IPS-NIHi7 (cell line): ENCODE measurements around the gene WAS.
"Not testable (repeated sequence)": the region's sequence is repeated elsewhere in the genome, so short reads cannot be mapped to it uniquely, and the experiment has no call there.

Experiments used
- DNase-seq: peaks from one replicate; pipeline ENCODE4 v3.0.0; 2012; ENCODE audit warnings: mixed read lengths; ENCODE audit errors: extremely low spot score

Gene WAS

DNA sequence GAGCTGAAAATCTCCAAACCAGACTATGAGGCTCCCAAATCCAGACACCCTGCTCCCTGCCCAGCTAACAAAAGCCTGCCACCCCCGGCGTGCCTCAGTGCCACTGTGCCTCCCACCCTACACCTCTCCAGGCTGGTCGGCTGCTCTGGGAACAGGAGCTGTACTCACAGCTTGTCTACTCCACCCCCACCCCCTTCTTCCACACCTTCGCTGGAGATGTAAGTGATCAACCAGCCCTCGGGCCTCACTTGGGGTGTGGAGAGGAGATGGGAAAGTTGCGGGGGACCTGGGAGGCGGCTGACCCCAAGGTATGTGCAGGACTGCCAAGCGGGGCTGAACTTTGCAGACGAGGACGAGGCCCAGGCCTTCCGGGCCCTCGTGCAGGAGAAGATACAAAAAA lies 1.8 kb downstream of the WAS start:
- DNase-seq: no peak

DNA sequence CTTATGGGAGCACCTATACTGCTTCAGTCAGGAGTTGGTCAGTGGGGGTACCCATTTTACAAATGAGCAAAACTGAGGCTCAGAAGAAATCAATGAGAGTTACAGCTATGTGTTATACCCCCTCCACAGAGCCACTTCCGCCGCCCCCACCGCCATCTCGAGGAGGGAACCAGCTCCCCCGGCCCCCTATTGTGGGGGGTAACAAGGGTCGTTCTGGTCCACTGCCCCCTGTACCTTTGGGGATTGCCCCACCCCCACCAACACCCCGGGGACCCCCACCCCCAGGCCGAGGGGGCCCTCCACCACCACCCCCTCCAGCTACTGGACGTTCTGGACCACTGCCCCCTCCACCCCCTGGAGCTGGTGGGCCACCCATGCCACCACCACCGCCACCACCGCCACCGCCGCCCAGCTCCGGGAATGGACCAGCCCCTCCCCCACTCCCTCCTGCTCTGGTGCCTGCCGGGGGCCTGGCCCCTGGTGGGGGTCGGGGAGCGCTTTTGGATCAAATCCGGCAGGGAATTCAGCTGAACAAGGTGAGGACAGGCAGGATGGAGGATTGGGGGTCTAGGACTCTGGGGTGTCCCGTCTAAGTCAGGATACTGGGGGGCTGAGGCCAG lies 5.0 kb downstream of the WAS start:
- DNase-seq: no peak

DNA sequence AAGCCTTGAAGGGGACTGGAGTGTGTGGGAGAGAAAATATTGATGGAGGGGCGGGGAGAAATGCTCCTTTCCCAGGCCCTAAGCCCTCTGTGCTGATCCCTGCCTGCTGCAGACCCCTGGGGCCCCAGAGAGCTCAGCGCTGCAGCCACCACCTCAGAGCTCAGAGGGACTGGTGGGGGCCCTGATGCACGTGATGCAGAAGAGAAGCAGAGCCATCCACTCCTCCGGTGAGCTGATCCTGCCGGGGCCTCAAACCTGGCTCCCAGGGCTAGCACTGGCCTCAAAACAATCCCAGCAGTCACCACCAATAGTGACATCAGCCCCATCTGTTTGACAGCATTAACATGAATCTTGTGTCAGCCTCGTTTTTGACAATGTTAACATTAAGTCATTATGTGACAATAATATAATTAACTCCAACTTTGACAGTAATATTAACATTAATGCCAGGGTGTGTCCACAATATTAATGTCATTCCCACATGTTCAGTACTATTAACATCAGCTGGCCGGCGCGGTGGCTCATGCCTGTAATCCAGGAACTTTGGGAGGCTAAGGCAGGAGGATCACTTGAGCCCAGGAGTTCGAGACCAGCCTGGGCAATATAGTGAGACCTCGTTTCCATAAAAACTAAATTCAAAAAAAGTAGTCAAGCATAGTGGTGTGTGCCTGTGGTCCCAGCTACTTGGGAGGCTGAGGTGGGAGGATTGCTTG lies 5.8 kb downstream of the WAS start:
- no peak for DNase-seq

- DNase-seq: not testable (repeated sequence)
These were observed 8.1 kb downstream of the WAS start for GRCh38 chrX:48691746-48692145.

DNA sequence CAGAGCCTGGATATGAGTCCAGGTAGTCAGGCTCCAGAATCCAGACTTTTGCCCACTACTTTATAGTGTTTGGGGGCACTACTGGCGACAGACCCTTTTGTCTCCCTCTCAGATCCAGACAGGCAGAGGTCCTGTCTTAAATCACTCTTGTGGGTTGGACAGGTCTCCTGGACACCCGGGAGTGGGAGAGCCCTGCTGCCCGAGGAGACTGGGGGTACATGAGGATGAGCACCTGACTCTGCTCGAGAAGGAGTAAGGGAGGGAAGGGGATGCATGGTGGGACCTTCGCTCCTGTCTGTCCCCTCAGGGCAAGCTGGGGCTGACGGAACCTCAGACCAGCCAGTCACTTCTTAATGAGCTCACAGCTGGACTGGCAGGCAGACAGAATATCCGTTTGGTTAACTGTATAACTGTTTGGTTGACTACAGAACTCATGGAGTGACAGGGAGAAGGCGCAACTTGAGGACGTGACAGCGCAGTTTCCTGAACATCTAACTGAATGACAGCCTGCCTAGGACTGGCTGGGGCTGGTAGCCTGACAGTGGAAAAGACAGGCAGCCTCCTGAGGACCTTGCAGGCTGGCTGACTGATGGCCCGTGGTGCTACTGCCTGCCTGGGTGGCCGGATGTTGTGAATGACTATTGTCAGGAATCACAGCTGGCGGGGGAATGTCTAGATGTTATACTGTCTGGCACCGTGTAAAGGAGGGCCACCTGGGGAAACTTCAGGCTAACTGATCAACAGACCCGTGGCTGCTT lies 11.4 kb downstream of the WAS start:
- no peak for DNase-seq

DNA sequence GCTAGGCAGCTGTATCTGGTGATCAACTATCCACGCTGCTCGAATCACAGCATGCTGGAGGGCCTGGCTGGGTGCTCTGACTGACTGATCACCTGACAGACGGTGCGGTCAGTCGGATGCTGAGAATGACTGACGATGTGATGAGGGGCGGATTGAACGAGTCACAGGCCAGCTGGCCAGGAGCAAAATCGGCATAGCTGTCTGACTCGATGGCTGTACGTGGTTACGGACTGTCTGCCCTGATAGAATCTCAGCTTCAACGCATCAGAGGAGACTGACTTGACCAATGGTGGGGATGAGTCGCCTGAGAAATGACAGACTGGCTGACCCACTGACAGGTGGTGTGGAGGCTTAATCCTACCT lies 11.9 kb downstream of the WAS start:
- no peak for DNase-seq

- DNase-seq: no peak
These were observed 12.3 kb downstream of the WAS start for GRCh38 chrX:48695925-48696300.

DNA sequence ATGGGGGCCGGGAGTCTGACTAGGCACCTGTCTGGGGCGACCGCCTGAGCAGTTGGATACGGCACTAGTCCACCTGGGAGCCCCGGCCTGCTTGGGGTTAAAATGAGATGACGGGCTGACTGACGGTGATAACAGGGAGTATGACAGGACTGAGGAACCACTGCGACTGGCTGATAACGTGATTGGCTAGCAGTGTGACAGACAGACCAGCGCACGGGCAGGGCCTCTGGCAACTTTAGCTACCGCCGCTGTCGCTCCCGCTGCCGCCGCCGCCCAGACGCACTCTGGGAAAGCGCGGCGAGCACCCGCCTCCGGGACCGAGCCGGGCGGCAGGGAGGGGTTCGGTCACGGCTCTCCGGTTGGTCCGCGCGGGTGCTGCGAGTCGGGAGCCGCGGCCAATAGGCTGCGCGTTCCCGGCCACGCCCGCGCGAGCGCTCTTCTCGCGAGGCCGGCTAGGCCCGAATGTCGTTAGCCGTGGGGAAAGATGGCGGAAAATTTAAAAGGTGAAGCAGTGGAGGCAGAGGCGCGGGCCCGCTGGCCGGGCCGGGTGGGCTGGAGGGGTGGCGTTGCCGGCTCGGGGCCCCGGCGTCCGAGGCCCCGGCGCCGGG lies 12.8 kb downstream of the WAS start, which contains the start of gene SUV39H1:
Gene SUV39H1 (plus strand): TSS at position 434 of the 608 bp plus-strand sequence. CDS start 51 bp downstream, at position 485.
- peak; percentile 88 for DNase-seq

DNA sequence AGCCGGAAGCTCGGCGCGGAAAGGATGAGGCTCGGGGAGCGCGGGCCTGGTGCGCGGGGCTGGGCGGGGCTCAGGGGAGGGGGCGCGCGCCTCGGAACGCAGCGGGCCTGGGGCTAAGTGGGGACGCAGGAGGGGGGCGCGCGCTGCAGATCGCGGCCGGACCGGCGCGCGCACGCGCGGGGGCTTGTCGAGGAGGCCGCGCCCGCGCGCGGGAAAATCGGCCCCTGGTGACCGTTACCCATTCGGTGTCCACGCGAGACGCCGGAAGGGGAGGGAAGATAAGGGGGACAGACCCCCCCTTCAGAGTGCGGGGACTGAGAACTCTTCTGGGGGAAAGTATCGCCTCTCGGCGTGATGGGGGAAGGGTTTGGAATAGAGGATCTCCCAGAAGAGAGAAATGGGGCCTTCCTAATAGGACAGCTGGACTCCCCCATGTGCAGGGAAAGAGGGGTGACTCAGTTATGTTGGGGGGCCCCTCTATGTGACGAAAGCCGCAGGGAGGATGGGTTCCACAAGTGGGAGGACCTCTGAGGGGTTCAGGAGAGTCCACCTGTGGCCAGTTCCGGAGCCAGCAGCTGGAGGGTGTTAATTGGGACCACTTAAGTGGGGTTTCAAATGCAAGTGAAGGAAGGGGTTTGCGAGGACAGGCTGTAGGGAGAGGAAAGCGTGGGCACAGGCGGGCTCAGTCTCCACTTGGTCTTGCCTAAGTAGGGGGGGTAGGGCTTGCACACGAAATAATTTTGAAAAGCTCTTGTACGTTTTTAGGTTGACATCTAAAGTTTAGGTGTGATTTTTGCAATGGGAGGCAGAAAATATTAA lies 13.5 kb downstream of the WAS start:
- peak; percentile 56 for DNase-seq

- DNase-seq: no peak
These were observed 14.7 kb downstream of the WAS start for GRCh38 chrX:48698306-48698705.

GRCh38 chrX:48700246-48700645 lies 16.6 kb downstream of the WAS start:
- DNase-seq: no peak

DNA sequence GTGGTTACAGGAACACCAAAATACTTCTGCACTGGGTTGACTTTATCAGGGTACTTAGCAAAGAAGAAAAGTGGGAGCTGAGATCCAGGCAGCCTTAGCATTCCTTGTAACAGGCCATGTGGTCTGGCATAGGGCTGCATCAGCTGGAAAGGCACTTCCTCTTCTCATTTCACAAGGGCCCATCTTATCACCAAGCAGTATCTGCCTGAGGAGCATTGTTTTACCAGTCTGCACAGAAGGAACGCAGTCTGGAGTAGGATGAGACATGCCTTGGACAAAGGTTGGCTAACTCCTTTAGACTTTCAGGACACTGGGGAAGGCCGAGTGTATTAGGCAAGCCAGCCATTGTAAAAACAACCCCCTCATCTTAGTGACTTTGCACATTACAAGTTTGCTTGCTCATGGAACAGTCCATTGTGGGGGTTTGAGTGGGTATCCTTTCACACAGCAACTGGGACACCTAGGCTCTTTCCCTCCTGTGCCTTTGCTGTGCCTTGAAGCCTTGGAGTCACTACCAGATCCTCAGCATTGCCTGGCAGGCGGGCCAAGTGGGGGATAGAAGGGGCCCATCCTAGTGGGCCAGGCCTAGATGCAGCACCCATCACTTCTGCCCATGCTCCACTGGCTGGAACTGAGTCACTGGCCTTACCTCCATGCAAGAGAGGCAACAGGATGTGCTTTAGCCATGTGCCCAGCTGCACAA lies 17.5 kb downstream of the WAS start:
- no peak for DNase-seq

GRCh38 chrX:48702032-48702431 lies 18.4 kb downstream of the WAS start:
- no peak for DNase-seq

- no peak for DNase-seq
These were observed 19.1 kb downstream of the WAS start for GRCh38 chrX:48702716-48703115.

DNA sequence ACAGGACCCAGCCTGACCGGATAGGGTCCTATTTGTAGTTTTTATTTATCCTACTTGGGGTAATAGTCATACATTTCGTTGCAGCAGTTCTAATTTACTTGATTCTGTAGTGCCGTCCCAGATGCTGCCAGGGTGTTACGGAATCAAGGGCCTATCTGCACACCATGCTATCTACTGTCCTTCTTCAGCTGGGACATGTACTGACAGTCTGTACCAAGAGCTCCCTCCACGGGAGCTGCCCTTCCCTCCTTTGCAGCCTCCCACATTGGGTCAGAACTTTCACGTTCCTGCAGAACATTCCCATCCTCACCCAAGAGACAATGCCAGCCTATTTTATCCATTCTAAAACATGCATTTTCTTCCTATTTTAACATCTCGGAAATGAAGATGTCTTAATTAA lies 19.6 kb downstream of the WAS start:
- DNase-seq: no peak

GRCh38 chrX:48703642-48704481 lies 20.3 kb downstream of the WAS start:
- no peak for DNase-seq

DNA sequence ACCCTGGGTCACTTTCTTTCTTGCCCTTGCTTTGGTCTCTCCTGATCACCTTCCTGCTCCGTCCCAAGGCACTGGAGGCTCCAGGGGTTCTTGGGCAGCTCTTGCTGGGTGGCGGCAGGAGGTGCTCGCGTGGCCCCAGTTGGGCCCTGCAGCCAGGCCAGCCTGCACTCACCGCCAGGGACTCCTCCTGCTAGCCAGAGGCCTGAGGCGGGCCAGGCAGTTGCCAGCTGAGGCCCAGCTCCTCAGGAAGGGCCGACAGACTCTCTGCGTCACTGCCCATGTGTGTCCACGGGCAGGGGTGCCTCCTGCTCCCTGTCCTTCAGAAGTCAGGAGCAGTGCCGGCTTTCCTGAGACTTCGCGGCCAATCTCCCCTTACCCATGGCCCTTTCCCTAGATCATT lies 22.3 kb downstream of the WAS start:
- no peak for DNase-seq

DNA sequence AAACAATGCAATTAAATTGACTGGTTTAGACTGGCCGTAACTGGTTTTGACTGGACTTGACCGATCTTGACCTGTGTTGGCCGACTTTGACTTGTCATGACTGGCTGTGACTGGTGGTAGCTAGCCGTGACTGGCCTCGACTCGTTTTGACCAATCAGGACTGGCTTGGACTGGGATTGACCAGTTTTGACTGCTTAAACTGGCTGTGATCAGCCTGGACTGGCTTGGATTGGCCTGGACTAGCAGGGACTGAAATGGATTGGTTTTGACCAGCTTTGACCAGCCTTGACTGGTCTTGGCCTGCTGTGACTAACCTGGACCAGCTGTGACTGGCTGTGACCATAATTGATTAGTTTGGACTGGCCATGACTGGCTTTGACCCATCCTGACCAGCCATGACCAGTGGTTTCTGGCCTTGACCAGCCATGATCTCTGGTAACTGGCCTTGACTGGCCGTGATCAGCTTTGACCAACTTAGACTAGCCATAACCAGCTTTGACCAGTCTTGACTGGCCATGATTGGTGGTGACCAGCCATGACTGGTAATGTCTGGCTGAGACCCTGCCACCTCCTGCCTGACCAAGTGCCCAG lies 26.0 kb downstream of the WAS start:
- DNase-seq: no peak

DNA sequence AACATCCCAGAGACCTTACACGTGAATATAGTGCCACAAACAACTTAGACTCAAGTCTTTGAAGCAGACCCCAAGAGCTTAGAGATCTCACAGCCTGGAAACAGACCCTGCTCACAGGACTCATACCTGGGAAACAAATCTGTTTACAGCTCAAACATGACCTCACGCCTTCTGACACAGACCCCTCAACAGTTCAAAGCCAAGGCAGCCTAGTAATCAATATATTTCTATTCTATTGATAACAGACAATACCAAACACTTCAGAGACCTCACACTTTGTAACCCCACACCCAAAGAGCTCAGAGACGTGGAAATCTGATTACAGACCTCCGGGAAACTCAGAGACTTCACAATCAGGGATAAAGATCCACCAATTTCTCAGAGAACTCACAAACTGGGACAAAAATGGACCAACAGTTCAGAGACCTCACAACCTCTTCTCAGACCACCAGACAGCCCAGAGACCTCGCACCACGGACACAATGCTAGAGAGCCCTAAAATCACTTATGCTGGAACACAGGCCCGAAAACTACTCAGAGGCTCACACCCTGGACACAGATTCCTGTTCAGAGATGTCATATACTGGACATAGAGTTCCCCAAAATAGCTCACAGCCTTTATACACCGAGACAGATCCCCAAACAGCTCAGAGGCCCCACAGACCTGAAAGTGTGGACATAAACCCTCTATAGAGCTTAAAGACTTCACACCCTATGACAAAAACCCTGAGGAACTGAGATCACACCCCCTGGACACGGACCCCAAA lies 27.7 kb downstream of the WAS start:
- DNase-seq: no peak
